HG03378 (cell line): ENCODE data around the gene RNF167.

ENCODE experiments used
- ATAC-seq: cut with Tn5 transposase; IDR thresholded peaks from one replicate; pipeline ENCODE4 v1.9.1; 2021; ENCODE audit warnings: mild to moderate bottlenecking, moderate library complexity; ENCODE audit not compliant: unreplicated experiment

RNF167 gene

GRCh38 chr17:4937553-4937952 is 2.5 kb upstream of the RNF167 start:
- no peak for ATAC-seq

- ATAC-seq = no peak
Observed at GRCh38 chr17:4938069-4938491, 2.0 kb upstream of the RNF167 start.

- ATAC-seq = no peak
Observed at GRCh38 chr17:4938688-4939545, 1.2 kb upstream of the RNF167 start.

GRCh38 chr17:4939546-4939795 is 597 bp upstream of the RNF167 start:
- peak; percentile 6 for ATAC-seq

- ATAC-seq = no peak
Observed at GRCh38 chr17:4940555-4941318, 669 bp downstream of the RNF167 start.

- no peak for ATAC-seq
Observed at GRCh38 chr17:4941319-4941610, 1.2 kb downstream of the RNF167 start.

- ATAC-seq = no peak
Observed at GRCh38 chr17:4942760-4943508, 2.9 kb downstream of the RNF167 start.

GRCh38 chr17:4944163-4944553 is 4.1 kb downstream of the RNF167 start:
- ATAC-seq = no peak

GRCh38 chr17:4944554-4945175 is 4.6 kb downstream of the RNF167 start:
- no peak for ATAC-seq

GRCh38 chr17:4945176-4945943 is 5.3 kb downstream of the RNF167 start:
- peak; percentile 30 for ATAC-seq

GRCh38 chr17:4945944-4946280 is 5.8 kb downstream of the RNF167 start:
- no peak for ATAC-seq

- no peak for ATAC-seq
Observed at GRCh38 chr17:4946312-4946976, 6.4 kb downstream of the RNF167 start.

- no peak for ATAC-seq
Observed at GRCh38 chr17:4947010-4947410, 6.9 kb downstream of the RNF167 start.

- ATAC-seq = no peak
Observed at GRCh38 chr17:4947411-4948165, 7.5 kb downstream of the RNF167 start.

- peak; percentile 1 for ATAC-seq
Observed at GRCh38 chr17:4948166-4948930, 8.3 kb downstream of the RNF167 start, which contains the start of gene PFN1. Gene PFN1 (minus strand): TSS chr17:4948530. CDS start chr17:4948394, 136 bp downstream.

- ATAC-seq = peak; percentile 17
Observed at GRCh38 chr17:4948931-4949320, 8.9 kb downstream of the RNF167 start.

- ATAC-seq = peak; percentile 37
Observed at GRCh38 chr17:4949321-4950074, 9.4 kb downstream of the RNF167 start.
